ENCODE results near the gene CR1. TPM values are rescaled to one million over a fixed set of nuclear protein-coding genes. Genes with fewer than 3 reads are reported as not detected.
"Not testable (repeated sequence)": the region's sequence is repeated elsewhere in the genome, so short reads cannot be mapped to it uniquely, and the experiment has no call there.

CR1 gene
- polyA plus RNA-seq, 3 donors = 0.44 to 5.0 (median 3.6) TPM

DNA sequence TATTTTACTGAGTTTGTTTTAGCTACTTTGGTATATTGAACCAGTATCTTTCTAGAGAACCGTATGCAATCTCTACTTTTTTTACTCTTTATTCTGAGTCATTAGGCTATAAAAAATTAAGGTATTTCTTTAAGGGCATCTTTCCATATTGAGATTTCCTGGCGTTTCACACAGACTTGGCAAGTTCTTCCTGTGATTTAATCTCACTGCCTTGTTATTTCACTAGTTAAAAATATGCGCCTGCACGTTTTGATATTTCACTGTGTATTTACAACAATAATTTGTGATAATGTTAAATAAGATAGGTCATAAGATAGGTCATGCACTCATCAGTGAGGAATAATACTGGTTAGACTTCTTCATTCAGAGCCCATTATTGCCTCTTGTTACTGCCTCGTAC, 132.8 kb downstream of the CR1 start:
- 29 to 38% (median 31%) methylated on average over 5 of the region's 5 CpGs for WGBS, 3 donors
- no peak overlapping the region for H3K27ac ChIP-seq (ENCODE audit: low read depth, low read length)

DNA sequence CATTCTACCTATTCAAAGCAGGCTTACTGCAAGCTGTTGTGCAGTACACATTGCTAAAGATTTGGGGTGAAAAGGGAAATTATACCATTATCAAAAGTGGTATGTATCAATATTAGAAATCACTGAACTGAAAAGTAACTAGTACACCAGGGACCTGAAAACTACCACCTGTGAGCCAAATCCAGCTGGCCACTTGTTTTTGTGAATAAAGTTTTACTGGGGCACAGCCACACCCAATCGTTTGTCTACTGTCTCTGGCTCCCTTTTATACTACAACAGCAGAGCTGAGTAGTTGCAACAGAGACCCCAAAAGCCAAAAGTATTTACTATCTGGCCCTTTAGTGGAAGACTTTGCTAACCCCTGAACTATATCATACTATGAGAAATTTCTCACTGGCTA, 135.2 kb downstream of the CR1 start:
- WGBS, 3 donors = 53 to 71% (median 58%) methylated on average over 1 of the region's 1 CpG
- H3K27ac ChIP-seq (ENCODE audit: low read depth, low read length) = no peak overlapping the region

DNA sequence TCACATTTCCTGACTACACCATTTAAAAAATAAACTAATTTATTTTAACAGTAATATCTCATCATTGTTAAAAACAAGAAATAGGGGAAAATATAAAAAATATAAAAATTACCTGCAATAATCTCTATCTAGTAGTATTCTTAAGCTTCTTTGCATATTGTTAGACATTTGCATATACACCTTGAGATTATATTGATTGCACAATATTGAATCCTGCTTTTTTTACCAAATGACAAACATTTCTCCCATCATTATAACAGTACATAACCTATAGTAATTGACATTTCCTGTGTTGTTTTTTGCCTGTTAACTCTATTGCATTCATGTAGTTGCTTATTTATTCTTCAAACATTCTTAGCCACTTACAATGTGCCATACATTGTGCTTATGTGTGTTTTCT, 137.3 kb downstream of the CR1 start:
- no peak overlapping the region for H3K27ac ChIP-seq (ENCODE audit: low read depth, low read length)

DNA sequence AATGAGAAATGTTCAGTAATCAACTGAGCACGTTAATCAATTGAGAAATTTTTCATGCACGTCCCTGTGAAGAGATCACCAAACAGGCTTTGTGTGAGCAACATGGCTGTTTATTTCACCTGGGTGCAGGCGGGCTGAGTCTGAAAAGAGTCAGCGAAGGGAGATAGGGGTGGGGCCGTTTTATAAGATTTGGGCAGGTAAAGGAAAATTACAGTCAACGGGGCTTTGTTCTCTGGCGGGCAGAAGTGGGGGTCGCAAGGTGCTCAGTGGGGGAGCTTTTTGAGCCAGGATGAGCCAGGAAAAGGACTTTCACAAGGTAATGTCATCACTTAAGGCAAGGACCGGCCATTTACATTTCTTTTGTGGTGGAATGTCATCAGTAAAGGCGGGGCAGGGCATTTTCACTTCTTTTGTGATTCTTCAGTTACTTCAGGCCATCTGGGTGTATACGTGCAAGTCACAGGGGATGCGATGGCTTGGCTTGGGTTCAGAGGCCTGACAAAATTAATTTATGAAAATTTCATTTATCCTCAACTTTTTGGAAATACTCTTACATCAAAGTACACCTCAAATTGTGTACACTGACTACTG, 137.8 kb downstream of the CR1 start:
- WGBS, 3 donors = 71 to 88% (median 81%) methylated on average over 12 of the region's 12 CpGs
- not testable (repeated sequence) for H3K27ac ChIP-seq (ENCODE audit: low read depth, low read length)

DNA sequence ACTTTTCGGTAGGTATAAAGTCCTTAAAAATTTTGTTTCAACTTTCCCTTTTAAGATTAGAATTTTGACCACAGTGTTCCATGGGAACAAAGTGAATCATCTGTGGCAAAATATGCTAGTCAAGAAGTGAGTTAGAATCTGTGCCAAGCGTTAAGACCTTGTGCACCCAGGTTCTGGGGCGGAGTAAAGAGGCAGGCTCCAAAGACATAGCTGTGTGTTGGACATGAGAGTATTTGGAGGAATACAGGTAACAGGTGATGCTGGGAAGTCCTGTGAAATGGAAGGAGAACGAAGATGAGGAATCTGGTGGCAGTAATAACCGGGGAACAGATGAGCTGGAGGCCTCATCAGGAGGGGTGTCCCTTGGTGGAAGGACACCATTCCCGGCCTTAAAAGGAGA, 138.3 kb downstream of the CR1 start:
- 86 to 96% (median 89%) methylated on average over 4 to 6 of the region's 6 CpGs for WGBS, 3 donors

DNA sequence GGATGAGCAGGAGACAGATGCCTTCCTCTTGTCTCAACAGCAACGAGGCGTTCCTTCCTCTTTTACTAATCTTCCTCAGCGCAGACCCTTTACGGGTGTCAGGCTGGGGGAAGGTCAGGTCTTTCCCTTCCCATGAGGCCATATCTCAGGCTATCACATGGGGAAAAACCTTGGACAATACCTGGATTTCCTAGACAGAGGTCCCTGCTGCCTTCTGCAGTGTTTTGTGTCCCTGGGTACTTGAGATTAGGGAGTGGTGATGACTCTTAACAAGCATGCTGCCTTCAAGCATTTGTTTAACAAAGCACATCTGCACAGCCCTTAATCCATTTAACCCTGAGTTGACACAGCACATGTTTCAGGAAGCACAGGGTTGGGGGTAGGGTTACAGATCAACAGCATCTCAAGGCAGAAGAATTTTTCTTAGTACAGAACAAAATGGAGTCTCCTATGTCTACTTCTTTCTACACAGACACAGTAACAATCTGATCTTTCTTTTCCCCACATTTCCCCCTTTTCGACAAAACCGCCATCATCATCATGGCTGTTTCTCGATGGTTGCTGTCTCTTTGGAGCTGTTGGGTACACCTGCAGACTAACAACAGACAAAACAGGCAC, 139.7 kb downstream of the CR1 start:
- not testable (repeated sequence) for H3K27ac ChIP-seq (ENCODE audit: low read depth, low read length)
- 50 to 72% (median 51%) methylated on average over 7 of the region's 7 CpGs for WGBS, 3 donors

More for the DNA sequence above, 138.3 kb downstream of the CR1 start:
- H3K27ac ChIP-seq (ENCODE audit: low read depth, low read length) = not testable (repeated sequence)

DNA sequence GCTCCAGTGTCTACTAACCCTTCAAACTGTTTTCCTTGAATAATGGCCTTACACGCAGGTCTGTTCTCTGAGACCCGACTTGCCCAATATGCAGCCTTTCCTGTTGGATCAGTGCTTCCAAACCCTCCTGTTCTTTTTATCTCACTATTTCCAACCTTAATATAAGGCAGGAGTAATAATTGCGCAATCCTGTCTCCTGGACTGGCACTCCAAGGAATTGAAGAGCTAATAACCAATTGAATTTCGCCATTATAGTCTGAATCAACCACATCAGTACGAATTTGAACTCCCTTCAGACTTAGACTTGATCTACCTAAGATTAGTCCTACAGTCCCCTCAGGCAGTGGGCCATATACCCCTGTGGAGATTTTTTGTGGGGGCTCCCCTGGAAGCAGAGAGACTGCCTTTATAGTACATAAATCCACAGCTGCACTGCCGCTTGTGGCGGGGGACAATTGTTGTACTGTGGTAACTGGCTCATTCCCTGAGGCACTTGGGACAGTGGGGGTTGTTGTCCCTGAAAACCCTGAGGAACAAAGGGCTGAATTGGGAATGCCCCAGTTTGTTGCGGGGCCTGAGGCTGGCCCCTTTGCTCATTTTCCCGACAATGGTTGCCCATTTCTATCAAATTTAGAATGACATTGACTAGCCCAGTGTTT, 142.7 kb downstream of the CR1 start:
- 84 to 90% (median 87%) methylated on average over 9 of the region's 9 CpGs for WGBS, 3 donors
- not testable (repeated sequence) for H3K27ac ChIP-seq (ENCODE audit: low read depth, low read length)

DNA sequence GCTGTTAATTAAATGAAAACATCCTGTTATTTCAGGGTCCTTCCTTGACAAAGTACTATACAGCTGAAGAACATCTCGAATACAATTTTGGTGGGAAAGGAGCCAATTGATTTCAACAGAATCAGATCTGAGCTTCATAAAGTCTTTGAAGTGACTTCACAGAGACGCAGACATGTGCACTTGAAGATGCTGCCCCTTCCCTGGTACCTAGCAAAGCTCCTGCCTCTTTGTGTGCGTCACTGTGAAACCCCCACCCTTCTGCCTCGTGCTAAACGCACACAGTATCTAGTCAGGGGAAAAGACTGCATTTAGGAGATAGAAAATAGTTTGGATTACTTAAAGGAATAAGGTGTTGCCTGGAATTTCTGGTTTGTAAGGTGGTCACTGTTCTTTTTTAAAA, 143.4 kb downstream of the CR1 start:
- WGBS, 3 donors = 62 to 75% (median 71%) methylated on average over 5 of the region's 5 CpGs
- not testable (repeated sequence) for H3K27ac ChIP-seq (ENCODE audit: low read depth, low read length)

DNA sequence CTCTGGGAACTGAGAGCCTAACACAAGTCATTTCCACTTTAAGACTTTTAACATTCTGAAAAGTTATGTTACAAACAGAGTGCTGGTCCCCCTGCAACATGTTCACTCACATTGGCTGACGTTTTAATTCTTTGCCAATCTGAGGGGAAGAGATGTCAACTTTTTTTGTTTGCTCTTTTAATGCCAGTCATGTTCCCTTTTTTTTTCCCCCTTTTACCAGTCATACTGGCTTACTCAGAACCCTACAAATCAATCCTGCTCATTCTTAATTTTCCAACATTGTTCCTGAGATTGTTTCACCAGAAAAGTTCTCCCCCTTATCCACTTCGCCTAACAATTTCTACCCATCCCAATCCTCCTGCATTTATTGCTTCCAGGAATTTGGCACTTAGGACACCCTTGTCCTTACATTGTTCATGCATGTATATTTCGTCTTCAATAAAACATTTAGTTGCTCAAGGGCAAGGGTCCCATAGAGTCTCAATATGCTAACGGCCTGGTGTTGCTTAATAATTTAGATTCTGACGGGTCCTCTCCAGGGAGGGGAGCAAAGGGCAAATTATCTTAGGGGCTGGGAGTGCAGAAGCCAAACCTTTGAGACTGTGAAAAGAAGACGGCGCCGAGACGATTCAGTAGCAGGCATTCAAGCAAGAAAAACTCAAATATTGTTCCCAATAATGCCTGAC, 148.4 kb downstream of the CR1 start:
- 18 to 28% (median 24%) methylated on average over 9 of the region's 9 CpGs for WGBS, 3 donors
- H3K27ac ChIP-seq (ENCODE audit: low read depth, low read length) = no peak overlapping the region

DNA sequence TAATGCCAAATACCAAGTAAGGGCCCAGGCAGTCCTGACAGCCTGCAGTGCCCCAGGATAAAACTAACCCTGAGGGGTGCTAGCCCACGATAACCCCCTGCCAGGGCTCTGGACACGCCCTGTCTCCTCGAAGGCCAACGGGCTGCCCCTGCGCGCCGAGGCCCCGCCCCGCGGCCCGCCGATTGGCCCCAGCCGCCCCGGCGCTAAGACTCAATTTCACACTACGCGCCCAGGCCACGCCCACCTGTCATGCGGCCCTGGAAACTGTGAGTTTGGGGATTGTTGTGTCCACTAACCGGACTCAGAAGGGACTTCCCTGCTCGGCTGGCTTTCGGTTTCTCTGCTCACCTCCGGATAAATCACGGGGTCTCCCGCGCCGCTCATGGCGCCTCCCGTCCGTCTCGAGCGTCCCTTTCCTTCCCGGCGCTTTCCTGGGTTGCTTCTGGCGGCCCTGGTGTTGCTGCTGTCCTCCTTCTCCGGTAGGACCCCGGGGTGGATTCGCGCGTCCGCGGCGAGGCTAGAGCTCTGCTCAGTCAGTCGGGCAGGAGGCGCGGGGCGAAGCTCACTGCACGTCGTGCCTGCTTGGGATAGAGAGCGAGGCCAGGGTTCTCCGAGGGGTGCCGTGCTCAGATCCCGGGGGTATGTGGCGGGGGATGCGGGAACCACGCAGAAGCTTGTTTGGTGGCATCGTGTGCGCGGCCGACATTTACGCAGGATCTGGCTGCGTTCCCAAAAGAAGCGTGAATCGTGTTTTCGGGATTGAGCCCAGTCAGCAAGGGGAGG, 149.1 kb downstream of the CR1 start, which contains the start of gene CR1L:
CR1L (plus strand) TSS at position 282 of the 783 bp plus-strand sequence; CDS start at position 383, 101 bp downstream.
- WGBS, 3 donors = 6 to 10% (median 8%) methylated on average over 65 of the region's 65 CpGs
- H3K27ac ChIP-seq (ENCODE audit: low read depth, low read length) = no peak within 1 kb of the TSS

DNA sequence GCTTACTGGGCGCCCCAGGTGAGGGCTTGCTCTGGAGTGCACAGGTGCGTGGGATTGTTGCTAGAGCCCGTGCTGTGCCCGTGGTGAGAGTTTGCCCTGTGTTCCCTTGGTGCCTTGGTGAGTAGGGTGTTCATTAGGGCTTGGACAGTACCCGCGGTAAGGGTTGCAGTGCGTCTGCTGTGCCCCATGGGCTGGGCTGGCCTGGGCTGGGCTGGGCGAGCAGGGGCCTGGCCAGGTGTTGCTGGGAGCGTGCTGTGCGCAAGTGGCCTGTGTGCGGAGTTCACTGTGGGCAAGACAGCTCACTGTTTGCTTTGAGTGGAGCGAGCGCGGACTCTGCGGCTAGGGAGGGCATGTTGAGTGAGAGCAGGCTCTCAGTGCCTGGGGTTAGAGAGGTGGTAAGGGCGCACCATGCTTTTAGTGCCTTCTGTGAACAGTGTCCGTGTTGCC, 149.7 kb downstream of the CR1 start:
- H3K27ac ChIP-seq (ENCODE audit: low read depth, low read length) = no peak overlapping the region
- WGBS, 3 donors = 79 to 83% (median 81%) methylated on average over 17 of the region's 17 CpGs

DNA sequence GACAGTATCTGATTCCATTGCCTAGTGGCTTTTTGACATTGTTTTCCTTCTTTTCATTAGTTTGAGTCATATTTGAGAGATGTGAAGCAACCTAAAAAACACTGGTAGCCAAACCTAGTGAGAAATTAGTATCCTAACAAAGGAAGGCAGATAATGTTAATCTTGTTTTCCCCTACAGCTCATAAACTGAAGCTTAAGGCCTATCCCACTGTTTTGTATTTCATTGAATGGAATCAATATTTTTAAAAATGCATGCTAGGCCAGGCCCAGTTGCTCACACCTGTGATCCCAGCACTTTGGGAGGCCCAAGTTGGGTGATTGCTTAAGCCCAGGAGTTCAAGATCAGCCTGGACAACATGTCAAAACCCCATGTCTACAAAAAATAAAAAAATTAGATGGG, 150.2 kb downstream of the CR1 start:
- H3K27ac ChIP-seq (ENCODE audit: low read depth, low read length) = no peak overlapping the region

DNA sequence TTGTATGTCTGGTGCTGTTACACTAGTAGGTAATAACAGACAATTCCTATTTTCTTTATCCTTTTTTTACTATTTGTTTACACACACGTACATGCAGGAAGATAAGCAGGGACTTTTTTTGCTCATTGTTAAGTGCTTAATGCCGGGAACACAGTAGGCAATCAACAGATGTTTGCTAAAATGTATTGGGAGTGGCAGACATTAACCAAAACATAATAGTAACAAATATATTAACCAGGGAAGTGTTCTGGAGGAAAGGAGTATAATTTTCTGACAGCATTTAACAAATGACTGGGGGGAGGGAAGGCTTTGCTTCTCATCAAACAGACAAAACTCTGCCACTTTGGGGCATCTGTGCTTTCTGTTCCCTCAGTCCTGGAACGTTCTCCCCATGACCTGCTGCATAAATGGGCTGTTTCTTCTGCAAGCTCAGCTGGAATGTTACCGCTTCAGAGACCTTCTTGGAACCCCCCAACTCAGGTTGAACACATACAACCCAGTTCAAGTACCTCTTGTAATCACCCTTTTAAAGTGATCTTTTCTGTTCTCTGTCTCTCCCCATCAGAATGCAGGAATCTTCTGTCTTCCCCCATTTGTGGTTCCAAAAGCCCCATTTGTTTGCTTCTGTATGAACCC, 151.1 kb downstream of the CR1 start:
- 49 to 61% (median 56%) methylated on average over 4 of the region's 4 CpGs for WGBS, 3 donors
- H3K27ac ChIP-seq (ENCODE audit: low read depth, low read length) = no peak overlapping the region

DNA sequence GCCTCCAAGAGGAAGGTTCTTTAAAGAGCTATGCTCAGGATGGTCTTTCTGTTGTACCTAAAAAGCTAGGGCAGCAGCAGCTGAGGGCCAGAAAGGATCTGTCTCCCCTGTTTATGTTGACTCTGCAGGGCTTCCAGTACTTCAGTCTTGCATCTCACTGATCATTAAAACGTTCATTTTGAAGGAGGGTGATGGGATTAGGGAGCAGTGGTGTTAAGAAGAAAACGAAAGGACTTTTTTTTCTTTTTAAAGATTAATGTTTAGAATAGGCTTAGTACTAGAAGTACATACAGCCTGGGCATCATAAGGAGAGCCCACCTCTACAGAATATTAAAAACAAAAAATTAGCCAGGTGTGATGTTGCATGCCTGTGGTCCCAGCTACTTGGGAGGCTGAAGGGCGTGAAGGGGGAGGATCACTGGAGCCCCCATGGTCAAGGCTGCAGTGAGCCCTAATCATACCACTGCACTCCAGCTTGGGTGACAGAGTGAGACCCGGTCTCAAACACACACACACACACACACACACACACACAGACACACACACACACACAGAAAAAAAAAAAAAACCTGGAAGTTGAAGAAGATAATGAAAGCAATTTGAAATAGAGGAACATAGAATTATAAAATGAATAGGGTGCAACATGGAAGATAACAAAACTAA, 151.8 kb downstream of the CR1 start:
- no peak overlapping the region for H3K27ac ChIP-seq (ENCODE audit: low read depth, low read length)
- 52 to 55% (median 53%) methylated on average over 4 of the region's 4 CpGs for WGBS, 3 donors

DNA sequence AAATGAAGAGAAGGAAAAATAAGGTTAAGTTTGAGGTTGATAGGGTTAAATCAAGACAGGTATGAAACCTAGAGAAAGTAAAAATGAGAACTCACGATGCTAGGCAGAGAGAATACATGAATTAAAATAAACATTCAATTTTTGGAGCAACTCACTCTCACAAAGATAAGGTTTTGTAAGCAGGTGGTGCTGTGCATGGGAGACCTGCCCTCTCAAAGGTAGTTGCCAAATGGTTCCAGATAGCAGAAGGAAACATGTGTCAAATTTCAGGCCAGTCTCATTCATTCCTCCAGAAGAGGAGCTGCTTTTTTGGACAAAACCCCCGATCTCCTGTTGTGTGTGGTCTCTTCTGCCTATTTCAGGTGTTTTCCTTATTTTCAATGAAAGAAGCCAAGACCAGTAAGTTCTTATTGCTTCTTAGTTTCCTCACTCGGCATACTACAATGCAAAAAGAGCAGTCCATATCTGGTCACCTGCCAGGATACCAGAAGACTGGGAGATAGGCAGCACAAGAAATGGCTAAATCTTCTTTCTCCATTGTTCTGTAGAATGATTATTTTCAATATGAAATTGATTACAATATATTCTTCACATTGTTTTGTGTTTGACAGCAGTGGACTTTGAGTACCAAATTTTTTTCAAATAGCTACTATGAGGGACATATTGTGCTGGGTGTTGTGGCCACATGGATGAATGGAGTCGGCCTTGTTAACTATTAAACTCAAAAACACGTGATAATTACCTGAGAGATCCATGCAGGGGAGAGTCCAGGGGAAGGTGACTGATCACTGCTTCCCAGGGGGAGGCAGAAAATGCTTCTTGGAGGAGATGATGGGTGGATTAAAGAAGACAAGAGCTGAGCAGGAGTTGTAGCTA, 152.6 kb downstream of the CR1 start:
- 29 to 70% (median 69%) methylated on average over 5 of the region's 5 CpGs for WGBS, 3 donors
- no peak overlapping the region for H3K27ac ChIP-seq (ENCODE audit: low read depth, low read length)

DNA sequence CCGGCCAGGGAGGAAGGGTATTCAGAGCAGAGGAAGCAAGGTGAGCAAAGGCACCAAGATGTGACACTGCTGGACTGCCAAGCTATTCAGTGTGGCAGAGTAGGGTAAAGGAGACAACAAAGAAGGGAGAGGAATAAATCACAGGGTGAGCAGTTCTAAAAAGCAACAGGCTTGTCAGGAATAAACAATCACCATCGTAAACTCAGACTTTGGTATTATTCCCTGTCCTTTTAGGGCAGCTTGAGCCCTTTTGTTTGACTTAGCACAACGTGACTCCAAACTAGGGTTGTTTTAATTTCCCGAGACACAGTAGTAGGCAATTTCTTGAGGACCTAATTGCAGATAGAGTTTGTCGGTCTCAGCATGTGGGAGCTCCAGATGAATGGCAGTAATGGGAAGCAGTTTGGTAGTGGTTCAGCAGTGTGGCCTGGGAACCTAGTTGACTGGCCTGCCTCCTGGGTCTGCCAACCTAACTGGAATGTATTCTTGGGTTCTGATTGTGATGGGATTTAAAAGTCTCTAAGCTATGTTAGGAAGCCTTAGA, 153.3 kb downstream of the CR1 start:
- WGBS, 3 donors = 64 to 72% (median 65%) methylated on average over 5 of the region's 5 CpGs
- H3K27ac ChIP-seq (ENCODE audit: low read depth, low read length) = no peak overlapping the region

All from adipose tissue (tissue), 3 donors.